B cell (primary cell): ENCODE results near the gene AVPR1B. TPM values are rescaled to one million over a fixed set of nuclear protein-coding genes. Genes with fewer than 3 reads are reported as not detected.

Experiments used
- ATAC-seq: fragments of 200-7000 bp; cut with Tn5 transposase; one replicate; pipeline ENCODE4 v1.10.0; 2021; ENCODE audit warnings: low read depth, mild to moderate bottlenecking, moderate number of reproducible peaks, moderate library complexity
- CTCF ChIA-PET: fragments of 350-600 bp; sonication (Branson Sonifier 250); formaldehyde crosslinking; loops from one replicate; lab custom pipeline; 2021; ENCODE audit warnings: antibody characterized with exemption, inconsistent platforms; lab: Charles Lee
- POLR2A ChIA-PET: fragments of 350-600 bp; sonication (Branson Sonifier 250); formaldehyde crosslinking; loops from one replicate; lab custom pipeline; 2021; ENCODE audit warnings: antibody characterized with exemption; lab: Charles Lee
- DNase-seq: peaks from one replicate; pipeline ENCODE4 v3.0.0; 2013
- H2AFZ ChIP-seq: 2 replicates; pipeline ENCODE4 v1.6.1; 2012; ENCODE audit warnings: mild to moderate bottlenecking, low read depth, low read length; ENCODE audit not compliant: insufficient read depth, poor library complexity, severe bottlenecking
- H3K27ac ChIP-seq, 2 donors: 1 replicate in 1 of 2; 2 replicates in 1 of 2; pipeline ENCODE4 v1.5.1; 2012 to 2013; ENCODE audit warnings: low read length in 2 of 2, mild to moderate bottlenecking in 2 of 2, moderate library complexity in 1 of 2
- H3K27me3 ChIP-seq, 4 experiments: fragments of 200-600 bp in 1 of 4; sonication (generic) in 1 of 4; replicated peaks in 1 of 4; 1 replicate in 2 of 4; 2 replicates in 2 of 4; pipeline versions ENCODE4 v1.6.1 to v1.7.0; 2013 to 2016; ENCODE audit warnings: low read length in 3 of 4, mild to moderate bottlenecking in 2 of 4, mixed read lengths in 1 of 4, moderate library complexity in 1 of 4; ENCODE audit not compliant: insufficient read depth in 4 of 4, control insufficient read depth in 3 of 4; ENCODE audit errors: control extremely low read depth in 1 of 4
- H3K36me3 ChIP-seq, 2 experiments: replicated peaks in 1 of 2; 1 replicate in 1 of 2; 2 replicates in 1 of 2; pipeline versions ENCODE4 v1.6.1 to v1.7.1; 2013; ENCODE audit warnings: low read length in 1 of 2; ENCODE audit not compliant: insufficient read depth in 2 of 2, control insufficient read depth in 1 of 2; ENCODE audit errors: control extremely low read depth in 1 of 2, extremely low read depth in 1 of 2
- H3K4me1 ChIP-seq, 2 donors: fragments of 200-600 bp in 1 of 2; sonication (generic) in 1 of 2; 1 replicate in 1 of 2; 2 replicates in 1 of 2; pipeline versions ENCODE4 v1.5.1 to v1.6.1; 2013 to 2017; ENCODE audit warnings: low read length in 2 of 2; ENCODE audit not compliant: control insufficient read depth in 2 of 2, insufficient read depth in 2 of 2
- H3K4me2 ChIP-seq: replicated peaks from 2 replicates; pipeline ENCODE3; 2012; ENCODE audit warnings: mild to moderate bottlenecking, low read depth, low read length; ENCODE audit not compliant: poor library complexity, severe bottlenecking
- H3K4me3 ChIP-seq, 5 experiments: fragments of 200-600 bp in 1 of 5; sonication (generic) in 1 of 5; 1 replicate in 3 of 5; 2 replicates in 2 of 5; pipeline versions ENCODE4 v1.5.1 to v1.7.0; 2011 to 2016; ENCODE audit warnings: low read length in 4 of 5, mild to moderate bottlenecking in 4 of 5, low read depth in 2 of 5, control low read depth in 1 of 5, moderate library complexity in 1 of 5; ENCODE audit not compliant: insufficient read depth in 1 of 5; ENCODE audit errors: control extremely low read depth in 1 of 5, extremely low read depth in 1 of 5
- H3K79me2 ChIP-seq: fragments of 200-600 bp; sonication (generic); one replicate; pipeline ENCODE4 v1.6.0; 2016; ENCODE audit warnings: low read length; ENCODE audit not compliant: control insufficient read depth, insufficient read depth
- H3K9ac ChIP-seq: fragments of 200-600 bp; sonication (generic); 2 replicates; pipeline ENCODE4 v1.6.1; 2017; ENCODE audit warnings: mild to moderate bottlenecking, low read length, moderate library complexity
- H3K9me3 ChIP-seq, 3 donors: one replicate each; pipeline versions ENCODE4 v1.6.1 to v1.7.1; 2013; ENCODE audit warnings: low read length in 2 of 3; ENCODE audit not compliant: control insufficient read depth in 2 of 3, insufficient read depth in 1 of 3; ENCODE audit errors: control extremely low read depth in 1 of 3
- H4K20me1 ChIP-seq: 2 replicates; pipeline ENCODE4 v1.6.0; 2012; ENCODE audit warnings: mild to moderate bottlenecking, low read length; ENCODE audit not compliant: insufficient read depth, control insufficient read depth, poor library complexity, severe bottlenecking
- H3K27ac Mint-ChIP-seq: one replicate; pipeline ENCODE4 v1.8.0; 2021; ENCODE audit warnings: mixed read lengths
- H3K27me3 Mint-ChIP-seq: one replicate; pipeline ENCODE4 v1.8.0; 2021; ENCODE audit warnings: mixed read lengths
- H3K4me1 Mint-ChIP-seq: one replicate; pipeline ENCODE4 v1.8.0; 2021; ENCODE audit warnings: mixed read lengths
- H3K4me3 Mint-ChIP-seq: one replicate; pipeline ENCODE4 v1.8.0; 2021; ENCODE audit warnings: mixed read lengths
- H3K9me3 Mint-ChIP-seq: one replicate; pipeline ENCODE4 v1.8.0; 2022; ENCODE audit warnings: mixed read lengths; ENCODE audit not compliant: insufficient read depth
- EZH2 ChIP-seq: IDR thresholded peaks from 2 replicates; pipeline ENCODE4 v1.6.1; 2012; ENCODE audit warnings: borderline replicate concordance, low read depth, mild to moderate bottlenecking, moderate library complexity, low read length; ENCODE audit not compliant: insufficient read depth, poor library complexity, severe bottlenecking
- WGBS: methylation state at CpG from one replicate; pipeline ENCODE4 v1.1.5; 2013; ENCODE audit warnings: missing lambda C conversion rate; ENCODE audit not compliant: insufficient coverage; 5-methylcytosine and 5-hydroxymethylcytosine counted together
- intact Hi-C: fragments of 100-400 bp; cut with micrococcal nuclease; formaldehyde crosslinking; loops from one replicate; pipeline ENCODE4 v1.10.0; 2022
- polyA plus RNA-seq: library from polyadenylated mRNA; depleted of rRNA; stranded (reverse); fragments of >200 nt; gene quantifications from 2 replicates; pipeline ENCODE4 v1.2.3, GENCODE V29; 2012
- total RNA-seq, 2 donors: library from RNA; stranded (reverse); fragments of 120-200 nt in 1 of 2; gene quantifications; 1 replicate in 1 of 2; 2 replicates in 1 of 2; pipeline versions ENCODE4 v1.2.3 to v1.2.4, GENCODE V29; 2013 to 2022
- TF ChIP-seq, protein P1 (sequence below): fragments of 200-600 bp; IDR thresholded peaks from one replicate; pipeline ENCODE4 v1.8.0; 2022; ENCODE audit warnings: antibody characterized with exemption, mild to moderate bottlenecking

The AVPR1B gene
- total and polyA plus RNA-seq, 2 donors (not counting 1 experiment from before 2014, with no cell fraction given) = 0.59 TPM; not detected in 1

- Mint-ChIP-seq H3K4me3 (no peak overlapping the region), H3K4me1 (no peaks in the 10 kb centered on the region), H3K27ac (no peak overlapping the region), H3K27me3 (peaks cover 30% of the 10 kb centered on the region), H3K9me3 (no peaks in the 10 kb centered on the region)
- Histone ChIP-seq H3K9me3 (no peaks in the 10 kb centered on the region), H3K27me3 (peaks cover 0 to 6% (median 0%) of the 10 kb centered on the region in 4 experiments), H3K27ac (no peak overlapping the region), H3K36me3 (no peaks in the 10 kb centered on the region), H3K79me2 (no peaks in the 10 kb centered on the region), H2AFZ (no peak overlapping the region), H4K20me1 (no peaks in the 10 kb centered on the region), H3K9ac (no peak overlapping the region), H3K4me3 (no peak overlapping the region), H3K4me1 (no peaks in the 10 kb centered on the region), H3K4me2 (no peak overlapping the region)
- intact Hi-C loops = no loop called here
- ATAC-seq = no peak
- TF ChIP-seq, protein P1, sequence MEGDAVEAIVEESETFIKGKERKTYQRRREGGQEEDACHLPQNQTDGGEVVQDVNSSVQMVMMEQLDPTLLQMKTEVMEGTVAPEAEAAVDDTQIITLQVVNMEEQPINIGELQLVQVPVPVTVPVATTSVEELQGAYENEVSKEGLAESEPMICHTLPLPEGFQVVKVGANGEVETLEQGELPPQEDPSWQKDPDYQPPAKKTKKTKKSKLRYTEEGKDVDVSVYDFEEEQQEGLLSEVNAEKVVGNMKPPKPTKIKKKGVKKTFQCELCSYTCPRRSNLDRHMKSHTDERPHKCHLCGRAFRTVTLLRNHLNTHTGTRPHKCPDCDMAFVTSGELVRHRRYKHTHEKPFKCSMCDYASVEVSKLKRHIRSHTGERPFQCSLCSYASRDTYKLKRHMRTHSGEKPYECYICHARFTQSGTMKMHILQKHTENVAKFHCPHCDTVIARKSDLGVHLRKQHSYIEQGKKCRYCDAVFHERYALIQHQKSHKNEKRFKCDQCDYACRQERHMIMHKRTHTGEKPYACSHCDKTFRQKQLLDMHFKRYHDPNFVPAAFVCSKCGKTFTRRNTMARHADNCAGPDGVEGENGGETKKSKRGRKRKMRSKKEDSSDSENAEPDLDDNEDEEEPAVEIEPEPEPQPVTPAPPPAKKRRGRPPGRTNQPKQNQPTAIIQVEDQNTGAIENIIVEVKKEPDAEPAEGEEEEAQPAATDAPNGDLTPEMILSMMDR = no peak
- no peak for TF ChIP-seq EZH2
- no peak for DNase-seq
- POLR2A ChIA-PET = no interaction called here
- CTCF ChIA-PET = no interaction called here
- 100% methylated on average over 2 of the region's 3 CpGs for WGBS
Measured at GRCh38 chr1:206145771-206146290, 28.6 kb upstream of the AVPR1B start.

- no peaks in the 10 kb centered on the region for H3K36me3 ChIP-seq
- DNase-seq = no peak
- H4K20me1 ChIP-seq = no peaks in the 10 kb centered on the region
- no peak overlapping the region for H3K9ac ChIP-seq
- ATAC-seq = no peak
- H3K9me3 ChIP-seq = no peaks in the 10 kb centered on the region
- H2AFZ ChIP-seq = no peak overlapping the region
- Mint-ChIP-seq H3K27me3 (peaks cover 42% of the 10 kb centered on the region), H3K9me3 (no peaks in the 10 kb centered on the region), H3K4me3 (no peak overlapping the region), H3K27ac (no peak overlapping the region), H3K4me1 (no peaks in the 10 kb centered on the region)
- WGBS = 100% methylated on average over 1 of the region's 2 CpGs
- H3K27ac ChIP-seq = no peak overlapping the region
- no peak for TF ChIP-seq EZH2
- TF ChIP-seq, protein P1 = no peak
- ChIA-PET CTCF (no interaction called here), POLR2A (no interaction called here)
- no peak overlapping the region for H3K4me2 ChIP-seq
- H3K4me1 ChIP-seq = no peaks in the 10 kb centered on the region
- no peak overlapping the region for H3K4me3 ChIP-seq
- H3K27me3 ChIP-seq = peaks cover 0 to 7% (median under 1%) of the 10 kb centered on the region in 4 experiments
- H3K79me2 ChIP-seq = no peaks in the 10 kb centered on the region
- intact Hi-C loops = no loop called here
Measured at GRCh38 chr1:206144605-206145004, 27.4 kb upstream of the AVPR1B start.
